8988T (cell line): ENCODE measurements around the gene ELFN1.
A peak's percentile ranks its signal among the peaks of the same experiment; 100 is the strongest.

Experiments
- DNase-seq: peaks from one replicate; pipeline ENCODE4 v3.0.0; 2011

The ELFN1 gene

DNA sequence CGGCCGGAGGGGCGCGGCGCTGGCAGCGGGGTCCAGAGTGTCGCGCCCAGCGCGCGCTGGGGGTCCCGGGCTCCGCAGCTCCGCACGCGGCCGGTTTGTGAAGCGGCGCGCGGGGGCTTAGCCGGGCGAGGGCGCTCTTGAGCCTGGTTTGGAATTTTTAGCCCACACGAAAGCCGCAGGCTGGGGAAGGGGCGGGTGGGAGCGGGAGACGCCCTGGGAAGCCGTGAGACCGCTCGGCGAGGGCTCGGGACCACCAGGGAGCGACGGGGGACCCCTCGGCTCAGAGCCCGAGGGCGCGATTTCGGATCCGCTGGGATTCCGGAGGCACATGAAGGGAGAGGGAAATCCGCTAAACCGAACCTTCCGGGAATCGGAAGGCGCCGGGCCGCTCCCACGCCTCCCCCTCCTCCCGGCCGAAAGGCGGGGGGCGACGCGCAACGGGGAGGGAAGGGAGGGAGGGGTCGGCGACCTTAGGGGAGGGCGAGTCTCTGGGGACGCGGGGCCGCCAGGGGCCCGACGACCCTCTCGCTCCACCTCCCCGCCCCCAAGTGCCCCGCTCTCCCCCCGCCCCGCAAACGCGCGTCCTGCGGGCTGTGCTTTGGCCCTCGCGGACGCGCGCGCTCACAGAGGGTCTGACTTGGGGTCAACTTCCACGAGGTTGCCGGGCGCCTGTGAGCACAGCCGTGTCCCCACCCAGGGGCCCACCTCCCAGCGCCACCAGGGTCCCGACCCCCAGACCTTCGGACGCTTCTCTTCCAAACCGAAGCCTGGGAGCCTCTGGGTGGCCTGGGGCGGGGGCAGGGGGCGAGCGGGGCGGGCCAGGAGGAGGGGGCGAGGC lies 5.1 kb upstream of the ELFN1 start:
- peak; percentile 97 for DNase-seq

DNA sequence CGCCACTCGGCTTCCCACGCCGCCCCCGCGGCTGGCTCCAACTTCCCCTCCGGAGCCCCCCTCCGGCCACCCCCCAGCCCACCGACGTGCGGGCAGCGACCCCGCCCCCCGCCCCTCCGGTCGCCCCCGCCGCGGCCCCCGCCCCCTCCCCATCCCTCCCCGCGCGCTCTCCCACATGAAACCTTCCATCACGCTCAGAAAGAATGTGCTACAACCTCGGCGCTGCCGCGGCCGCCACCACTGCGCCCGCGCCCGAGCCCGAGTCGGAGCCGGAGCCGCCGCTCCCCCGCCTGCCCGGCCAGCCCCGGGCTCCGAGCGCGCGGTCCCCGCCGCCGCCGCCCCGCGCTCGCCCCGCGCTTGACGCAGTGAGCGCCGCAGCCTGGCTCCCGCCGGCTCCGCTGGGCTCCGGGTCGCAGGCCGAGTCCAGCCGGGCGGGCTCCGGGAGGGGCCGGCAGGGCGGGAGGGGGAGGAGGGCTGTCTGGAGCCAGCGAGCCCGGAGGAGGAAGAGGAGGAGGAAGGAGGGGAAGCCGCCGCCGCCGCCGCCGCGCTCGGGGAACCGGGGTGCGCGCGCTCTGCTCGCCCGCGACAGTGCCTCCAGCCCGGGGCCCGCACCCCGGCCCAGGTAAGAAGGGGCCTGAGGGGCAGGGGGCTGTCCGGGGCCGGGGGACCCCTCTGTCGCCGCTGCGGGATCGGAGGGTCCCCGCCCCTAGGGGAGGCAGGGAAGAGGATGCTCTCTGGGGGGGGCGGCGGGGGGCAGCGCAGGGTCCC lies 4.3 kb upstream of the ELFN1 start:
- DNase-seq = peak; percentile 86

DNA sequence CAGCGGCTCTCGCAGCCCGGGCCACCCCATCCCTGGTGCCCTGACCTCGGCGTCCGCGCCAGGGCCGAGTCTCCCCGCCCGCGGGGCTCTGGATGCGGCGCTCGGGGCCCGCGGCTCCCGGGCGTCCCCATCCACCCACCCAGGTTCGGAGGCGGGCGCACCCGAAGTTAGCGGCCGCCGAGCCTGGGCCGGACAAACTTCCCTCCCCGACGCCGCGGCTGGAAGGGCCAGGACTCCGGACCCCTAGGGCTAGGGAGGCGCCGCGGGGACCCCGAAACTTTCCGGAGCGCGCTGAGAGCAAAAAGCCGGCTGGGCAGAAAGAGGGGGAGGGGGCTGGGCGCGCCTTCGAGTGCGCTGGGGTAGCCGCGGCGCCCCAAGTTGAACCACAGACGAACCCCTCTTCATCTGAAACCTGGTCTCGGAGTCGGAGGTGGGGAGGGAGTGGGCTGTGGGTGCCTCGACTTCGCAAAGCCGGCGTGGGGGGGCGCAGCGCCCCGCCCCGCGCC lies 3.7 kb upstream of the ELFN1 start:
- peak; percentile 91 for DNase-seq

DNA sequence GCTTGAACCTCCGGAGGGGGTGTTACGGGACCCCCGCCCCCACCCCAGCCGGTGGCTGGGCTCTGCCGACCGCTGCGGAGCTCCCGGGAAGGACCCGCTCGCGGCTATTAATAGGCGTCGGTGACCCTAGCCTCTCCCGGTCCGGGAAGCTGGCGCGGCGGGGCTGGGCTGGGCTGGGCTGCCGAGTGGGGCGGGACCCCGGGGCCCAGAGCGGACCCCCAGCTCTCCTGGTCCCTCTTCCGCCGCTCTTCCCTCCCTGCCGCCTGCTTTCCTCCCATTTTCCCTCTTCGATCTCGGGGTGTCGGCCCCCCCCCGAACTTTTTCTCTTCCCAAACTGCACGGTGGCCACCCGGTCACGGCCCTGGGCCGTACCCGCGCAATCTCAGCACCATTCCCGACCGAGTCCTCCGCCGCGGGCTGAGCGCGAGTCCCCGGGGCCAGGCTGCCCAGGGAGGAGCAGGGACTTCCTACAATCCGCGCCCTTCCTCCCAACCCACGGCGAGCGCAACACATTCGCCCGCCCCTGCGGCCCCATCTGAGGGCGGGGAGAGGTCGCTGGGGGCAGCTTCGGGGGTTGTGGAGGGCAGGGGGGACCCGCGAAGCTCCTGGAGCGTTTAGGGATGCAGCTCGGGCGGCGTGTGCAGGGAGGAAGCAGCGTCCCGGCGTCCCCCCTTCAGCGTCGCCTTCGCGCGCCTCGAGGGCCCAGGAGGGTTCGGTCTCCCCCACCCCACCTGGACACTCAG lies 3.1 kb upstream of the ELFN1 start:
- no peak for DNase-seq

DNA sequence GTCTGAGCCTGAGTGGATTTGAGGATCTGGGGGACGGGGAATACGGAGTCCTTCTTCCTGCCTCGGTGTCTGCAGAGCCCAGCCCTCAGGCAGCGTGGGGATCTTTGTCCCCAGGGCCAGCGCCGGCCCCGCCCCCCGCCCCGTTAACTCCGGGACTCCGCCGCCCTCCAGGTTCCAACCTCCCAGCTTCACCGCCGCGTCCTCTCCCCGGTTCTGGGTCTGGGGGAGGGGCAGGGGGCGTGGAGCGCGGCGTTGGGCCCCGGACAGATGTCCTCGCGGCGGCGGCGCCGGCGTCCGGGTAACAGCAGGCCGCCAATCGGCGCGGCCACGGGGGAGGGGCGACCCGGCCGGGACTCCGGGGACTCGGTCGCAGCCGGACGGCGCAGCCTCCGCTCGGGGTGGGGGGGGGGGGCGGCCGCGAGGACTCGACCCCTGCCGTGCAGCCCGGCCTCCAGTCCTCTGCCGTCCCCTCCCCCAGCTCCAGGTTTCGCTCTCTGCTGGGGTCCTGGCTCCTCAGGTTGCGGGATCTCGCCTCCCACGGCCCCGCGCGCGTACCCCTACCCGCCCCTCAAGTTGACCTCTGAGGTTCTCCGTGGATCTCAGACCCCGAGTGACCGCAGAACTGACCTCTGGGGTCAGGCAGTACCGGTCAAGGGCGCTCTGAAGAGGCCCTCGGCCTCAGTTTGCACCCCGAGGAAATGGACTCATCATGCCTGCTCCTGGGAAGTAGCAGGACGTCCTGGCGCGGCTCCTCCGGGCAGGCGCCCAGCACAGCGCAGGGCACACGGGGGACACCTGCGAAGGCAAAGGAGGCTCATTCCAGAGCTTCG lies 2.3 kb upstream of the ELFN1 start:
- DNase-seq = no peak

DNA sequence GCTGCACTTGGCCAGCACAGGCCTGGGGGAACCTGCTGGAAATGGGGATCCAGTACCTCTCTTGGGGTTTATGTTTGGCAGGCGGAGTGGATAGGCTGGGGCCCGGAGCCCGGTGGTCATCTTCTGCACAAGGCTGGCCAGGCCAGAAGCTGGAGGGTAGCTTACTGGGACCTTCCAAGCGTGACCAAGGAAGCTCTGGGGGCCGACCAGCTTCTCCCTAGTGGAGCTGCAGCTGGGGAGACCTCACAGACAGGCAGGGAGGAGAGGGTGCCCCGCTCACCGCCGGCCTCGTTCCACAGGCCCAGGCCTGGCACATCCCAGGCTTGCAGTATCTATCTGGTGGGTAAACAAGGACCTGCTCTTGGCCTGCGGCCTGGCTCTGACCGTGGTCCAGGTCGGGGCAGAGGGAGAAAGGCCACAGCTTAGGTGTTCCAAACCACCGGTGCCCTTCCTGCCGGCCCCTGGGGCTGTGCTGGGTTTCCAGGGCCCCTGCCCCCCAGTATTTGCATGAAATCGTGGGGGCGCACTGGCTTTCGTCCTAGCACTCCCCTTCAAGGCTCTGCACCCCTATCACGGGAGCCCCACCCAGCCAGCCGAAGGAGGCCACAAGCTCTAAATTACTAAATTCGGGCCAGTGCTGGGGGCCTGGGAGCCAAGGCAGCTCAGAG lies 1.5 kb upstream of the ELFN1 start:
- DNase-seq = peak; percentile 81

DNA sequence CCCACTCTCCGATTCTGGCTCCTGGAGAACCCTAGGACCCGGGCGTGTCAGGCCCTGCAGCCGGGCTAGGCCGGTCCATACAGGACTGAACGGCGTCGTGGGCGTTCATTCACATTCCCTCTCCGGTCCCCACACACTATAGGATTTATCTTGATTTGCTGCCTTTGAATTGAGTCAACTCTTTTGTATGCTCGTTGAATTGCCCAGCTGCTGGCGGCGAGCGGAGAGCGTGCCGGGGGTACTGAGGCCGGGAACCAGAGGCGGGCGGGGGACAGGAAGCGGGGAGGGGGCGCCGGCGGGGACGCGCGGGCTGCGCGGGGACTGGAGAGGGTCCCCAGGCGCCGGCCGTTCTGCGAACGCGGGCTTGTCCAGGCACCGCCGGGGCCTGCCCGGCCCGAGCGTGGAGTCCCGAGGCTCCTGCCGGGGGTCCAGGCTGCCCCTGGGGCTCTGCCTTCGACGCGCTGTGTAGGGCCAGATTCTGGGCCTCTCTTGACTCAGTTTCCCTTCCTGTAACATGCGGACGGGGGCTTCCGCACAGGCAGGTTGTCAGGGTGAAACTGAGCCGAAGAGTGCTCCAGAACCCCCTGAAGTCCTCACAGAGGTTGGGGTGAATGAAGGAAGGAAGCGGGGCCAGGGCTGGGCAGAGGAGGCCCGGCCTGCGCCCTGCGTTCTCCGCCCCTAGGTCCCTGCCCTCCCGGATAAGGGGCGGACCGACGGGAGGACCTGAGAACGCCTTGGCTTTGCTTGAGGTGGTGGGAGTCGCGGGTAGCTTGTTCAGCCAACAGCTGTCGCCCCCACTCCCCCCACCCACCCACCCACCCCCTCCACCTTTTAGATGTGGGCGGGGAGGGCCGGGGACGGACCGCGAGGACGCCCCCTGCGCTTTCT lies 769 bp upstream of the ELFN1 start:
- DNase-seq = no peak

DNA sequence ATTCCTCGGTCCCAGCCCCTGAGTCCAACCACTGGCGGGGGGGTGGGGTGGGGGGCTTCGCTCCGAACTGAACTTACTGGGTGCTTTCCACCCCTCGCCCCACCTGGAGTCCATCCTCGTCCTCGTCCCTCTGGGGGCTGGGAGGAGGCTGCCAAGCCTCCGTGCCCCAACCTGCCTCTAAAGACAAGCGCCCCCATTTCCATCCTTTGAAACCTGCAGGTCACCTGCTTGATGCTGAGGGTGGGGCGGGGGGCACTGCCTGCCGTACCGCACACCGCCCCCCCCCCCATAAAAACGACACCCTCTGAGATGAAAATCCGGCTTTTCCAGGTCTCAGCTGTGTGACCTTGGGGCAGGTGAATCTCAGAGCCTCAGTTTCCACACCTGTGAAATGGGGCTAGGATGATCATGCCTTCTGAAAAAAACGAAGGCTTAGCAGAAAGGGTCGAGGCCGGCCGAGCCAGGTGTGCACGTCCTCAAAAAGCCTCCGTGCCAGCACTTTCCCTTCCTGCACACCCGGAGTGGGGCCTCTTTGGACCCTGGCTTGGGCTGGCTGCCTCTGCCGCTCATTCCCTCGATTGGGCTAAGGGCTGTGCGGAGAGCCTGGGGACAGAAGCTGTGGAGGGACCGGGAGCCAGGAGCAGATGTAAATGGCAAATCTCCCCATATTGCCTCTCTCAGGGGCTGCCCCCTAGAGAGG lies 967 bp downstream of the ELFN1 start:
- no peak for DNase-seq

DNA sequence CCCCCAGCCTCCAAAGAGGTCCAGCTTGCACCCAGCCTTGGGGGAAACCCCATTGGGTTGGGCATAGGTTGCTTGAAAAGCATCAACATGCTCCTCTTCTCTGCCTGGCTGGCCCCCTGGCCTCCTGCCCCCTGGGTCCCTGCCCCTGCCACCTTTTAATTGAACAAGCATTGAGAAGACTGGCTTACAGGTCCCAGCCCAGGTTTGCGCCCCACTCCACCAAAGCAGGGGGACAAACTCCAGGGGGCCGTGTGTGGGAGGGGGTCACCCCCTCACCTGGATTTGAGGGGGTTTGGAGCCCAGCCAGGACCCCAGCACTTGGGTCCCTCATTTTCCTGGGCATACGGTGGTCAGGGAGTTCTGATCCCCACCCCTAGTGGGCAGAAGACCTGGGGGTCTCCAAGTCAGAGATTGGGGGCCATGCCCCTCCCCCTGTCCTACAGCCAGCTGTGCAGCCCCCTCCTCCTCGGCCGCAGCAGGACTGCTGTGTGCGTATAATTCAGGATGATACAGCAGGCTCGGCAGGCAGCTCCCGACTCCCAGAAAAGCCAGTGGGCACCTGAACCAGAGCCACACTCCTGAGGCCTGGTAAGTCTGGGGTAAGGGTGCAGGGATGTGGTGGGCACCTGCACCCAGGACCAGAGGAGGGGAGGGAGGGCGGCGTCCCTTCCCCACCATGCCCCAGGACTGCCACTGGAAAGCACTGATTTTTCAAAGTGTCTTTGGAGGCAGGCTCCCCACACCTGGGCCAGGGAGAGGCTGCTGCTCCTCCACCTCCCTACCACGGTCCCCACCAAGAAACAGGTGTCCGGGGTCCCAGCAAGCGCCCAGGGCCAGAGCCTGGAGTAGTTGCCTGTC lies 1.7 kb downstream of the ELFN1 start:
- no peak for DNase-seq

DNA sequence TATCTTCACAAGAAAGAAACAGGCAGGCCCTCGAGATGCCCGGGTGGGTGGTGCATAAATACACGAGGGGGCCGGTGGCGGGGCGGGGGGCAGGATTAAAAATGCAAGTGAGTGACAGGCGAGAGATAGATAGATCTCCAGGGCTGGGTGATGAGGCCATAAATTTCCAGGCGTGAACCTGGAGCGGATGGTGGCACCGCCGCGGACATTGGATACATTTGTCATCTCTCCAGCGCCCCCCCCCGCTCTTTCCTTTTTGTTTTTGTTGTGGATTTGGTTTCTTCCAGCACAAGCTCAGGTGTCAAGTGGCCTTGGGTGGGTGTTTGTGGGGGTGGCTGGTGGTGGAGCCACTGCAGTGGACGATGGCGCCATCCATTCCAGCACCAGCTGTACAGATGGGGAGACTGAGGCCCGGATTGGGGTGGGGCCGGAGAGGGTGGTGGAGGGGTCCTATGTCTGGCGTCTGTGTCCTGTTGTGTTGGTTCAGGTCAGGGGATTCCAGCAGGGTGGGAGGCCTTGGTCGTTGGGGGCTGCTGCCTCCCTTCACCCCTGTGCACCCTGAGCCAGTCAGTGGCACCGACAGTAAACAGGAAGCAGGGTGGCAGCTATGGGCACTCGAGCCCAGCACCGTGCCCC lies 2.9 kb downstream of the ELFN1 start:
- DNase-seq = no peak

DNA sequence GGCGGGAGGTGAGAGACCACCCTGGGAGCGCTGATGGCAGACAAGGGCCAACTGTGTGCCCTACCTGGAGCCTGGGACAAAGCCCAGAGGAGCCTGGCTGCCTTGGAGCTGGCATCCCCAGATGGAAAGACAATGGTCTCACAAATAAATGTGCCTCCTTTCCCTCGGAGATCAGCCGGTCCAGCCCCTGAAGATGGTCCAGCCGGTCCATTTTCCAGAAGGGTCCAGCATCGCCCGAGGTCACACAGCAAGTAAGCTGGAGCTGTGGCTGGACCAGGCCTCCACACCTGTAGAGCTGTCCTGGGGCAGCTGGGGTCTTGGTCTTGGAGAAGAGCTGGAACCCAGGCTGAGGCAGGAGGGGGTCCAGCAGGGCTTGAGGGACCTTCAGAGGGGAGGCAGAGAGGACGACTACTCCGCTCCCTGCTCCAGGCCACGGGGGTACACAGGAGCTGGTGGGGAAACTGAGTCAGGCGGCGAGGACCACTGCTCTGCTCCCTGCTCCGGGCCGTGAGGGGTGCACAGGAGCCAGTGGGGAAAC lies 3.6 kb downstream of the ELFN1 start:
- DNase-seq = no peak

DNA sequence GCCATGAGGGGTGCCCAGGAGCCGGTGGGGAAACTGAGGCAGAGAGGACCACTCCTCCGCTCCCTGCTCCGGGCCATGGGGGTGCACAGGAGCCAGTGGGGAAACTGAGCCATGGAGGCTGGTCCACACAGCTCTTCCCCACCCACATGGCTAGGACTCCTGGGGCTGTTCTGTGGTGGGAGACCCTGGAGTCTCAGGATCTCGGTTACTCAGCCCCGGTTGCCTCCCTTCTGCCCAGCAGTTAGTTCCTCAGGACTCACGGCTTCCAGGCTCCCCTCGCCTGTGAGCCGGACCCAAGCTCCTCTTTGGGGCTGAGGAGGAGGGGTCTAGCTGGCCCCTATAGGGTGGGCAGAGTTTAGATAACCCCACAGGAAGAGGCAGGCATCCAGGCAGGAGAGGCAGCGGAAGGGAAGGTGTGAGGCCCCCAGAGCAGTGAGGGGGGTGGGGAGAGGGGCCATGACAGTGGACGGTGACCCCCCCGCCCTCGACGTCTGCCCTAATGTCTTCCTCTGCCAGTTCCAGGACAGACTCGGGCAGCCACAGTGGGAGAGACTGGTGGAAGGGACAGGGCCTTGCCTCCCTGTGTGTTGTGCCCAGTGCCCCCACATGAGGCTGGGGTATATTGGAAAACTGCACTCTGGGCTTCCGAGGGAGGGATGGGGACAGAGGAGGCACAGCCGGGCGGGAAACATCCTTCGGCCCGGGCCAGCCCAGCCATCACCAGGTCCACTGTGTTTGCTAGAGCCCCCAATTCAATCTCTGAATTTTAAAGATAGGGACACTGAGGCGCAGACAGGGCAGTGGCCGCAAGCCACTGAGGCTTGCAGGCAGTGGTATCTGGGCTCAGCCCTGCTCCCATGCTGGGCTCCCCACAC lies 4.3 kb downstream of the ELFN1 start:
- no peak for DNase-seq

DNA sequence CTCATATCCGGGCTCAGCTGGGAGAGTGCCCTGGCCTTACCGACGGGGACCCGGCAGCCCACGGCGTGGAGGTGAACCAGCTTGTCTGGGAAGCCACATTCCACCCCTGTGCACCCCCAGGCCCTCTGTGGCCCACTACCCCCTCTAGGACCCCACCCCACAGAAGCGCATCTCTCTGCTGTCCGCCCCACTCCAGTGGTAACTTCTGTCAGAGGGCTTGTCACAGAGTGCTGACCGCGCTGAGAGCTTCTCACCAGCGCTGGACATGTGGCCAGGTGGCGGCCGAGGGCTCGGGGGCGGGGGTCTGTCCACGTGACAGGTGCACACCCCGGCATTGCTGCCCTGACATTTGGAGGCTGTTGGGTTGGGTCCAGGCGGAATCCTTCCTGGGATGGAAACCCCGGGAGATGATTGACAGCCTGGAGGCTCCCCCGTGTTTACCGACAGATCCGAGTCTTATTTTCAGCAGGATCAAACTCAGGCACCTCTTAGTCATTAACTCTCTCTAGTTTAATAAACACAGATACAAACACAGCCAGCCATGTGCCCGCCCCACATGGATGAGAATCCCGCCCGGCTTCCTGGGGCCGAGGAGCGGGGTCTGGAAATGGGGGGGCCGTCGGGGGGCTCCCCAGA lies 5.1 kb downstream of the ELFN1 start:
- DNase-seq = no peak

DNA sequence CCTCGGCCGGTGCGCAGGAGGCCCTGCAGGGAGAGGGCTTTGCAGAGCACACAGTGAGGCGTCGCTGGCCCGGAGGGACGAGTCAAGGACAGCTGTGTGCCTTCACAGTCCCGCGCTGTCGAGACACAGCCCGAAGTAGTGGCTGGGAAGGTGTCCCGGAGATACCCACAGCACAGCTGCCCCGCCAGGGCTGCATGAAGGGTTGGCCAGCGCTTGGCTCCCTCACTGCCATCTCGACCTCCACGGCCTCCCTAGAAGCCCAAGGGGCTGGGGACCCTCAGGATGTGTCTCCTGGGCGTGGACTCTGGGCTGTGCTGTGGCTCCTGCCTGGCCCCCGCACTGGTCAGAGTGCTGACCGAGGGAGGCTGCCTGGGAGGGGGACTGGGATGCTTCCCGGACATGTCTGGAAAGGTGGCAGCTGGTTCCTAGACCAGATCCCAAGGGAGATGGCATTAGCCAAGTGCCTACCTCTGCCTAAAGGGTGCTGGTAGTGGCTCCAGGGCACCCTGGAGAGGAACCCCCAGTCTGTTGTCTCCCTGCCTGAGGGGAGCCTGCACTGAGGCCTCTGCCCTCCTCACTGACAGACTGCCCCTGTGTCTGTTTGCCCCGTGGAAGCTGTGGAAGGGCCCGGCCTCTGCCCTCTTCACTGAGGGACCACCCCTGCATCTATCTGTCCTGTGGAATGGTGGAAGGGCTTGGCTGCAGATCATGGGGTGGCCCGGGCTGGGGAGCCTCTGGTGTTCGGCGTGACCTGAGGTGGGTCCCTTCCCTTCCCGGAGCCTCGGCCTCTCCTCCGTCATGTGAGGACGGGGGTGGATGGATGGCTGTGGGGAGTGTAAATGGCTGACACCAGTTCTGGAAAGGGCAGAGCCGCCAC lies 5.8 kb downstream of the ELFN1 start:
- DNase-seq = no peak

DNA sequence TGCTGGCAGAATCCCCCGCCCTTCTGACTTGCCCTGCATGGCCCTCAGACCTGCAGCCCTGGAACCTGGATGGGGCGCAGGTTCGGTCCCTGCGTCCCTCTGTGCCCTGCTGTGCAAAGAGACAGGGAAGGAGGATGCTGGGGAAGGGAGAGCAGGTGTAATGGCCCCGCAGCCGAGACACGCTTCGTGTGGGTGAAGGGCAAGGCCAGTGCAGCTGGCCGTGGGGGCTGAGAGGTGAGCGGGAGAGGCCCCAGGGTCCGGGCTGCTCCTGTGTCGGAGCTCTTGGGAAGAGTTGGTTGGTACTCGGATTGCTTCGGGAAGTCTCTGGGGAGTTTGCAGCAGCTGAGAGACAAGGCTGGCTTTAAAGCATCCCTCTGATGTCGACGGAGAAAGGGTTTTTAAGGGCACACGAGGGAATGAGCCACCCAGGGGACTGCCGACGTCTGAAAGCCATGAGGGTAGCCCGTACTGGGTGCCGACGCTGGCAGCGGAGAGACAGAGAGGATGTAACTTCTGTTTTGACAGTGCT lies 6.5 kb downstream of the ELFN1 start:
- no peak for DNase-seq
